ENCODE results near the gene PPARG. TPM values are rescaled to one million over a fixed set of nuclear protein-coding genes. Genes with fewer than 3 reads are reported as not detected.

Gene PPARG
- total and polyA plus RNA-seq, 2 of the 13 experiments (the other 11 are each of a cell fraction or from before 2014, with no cell fraction given), result 13.9 to 58.3 TPM

DNA sequence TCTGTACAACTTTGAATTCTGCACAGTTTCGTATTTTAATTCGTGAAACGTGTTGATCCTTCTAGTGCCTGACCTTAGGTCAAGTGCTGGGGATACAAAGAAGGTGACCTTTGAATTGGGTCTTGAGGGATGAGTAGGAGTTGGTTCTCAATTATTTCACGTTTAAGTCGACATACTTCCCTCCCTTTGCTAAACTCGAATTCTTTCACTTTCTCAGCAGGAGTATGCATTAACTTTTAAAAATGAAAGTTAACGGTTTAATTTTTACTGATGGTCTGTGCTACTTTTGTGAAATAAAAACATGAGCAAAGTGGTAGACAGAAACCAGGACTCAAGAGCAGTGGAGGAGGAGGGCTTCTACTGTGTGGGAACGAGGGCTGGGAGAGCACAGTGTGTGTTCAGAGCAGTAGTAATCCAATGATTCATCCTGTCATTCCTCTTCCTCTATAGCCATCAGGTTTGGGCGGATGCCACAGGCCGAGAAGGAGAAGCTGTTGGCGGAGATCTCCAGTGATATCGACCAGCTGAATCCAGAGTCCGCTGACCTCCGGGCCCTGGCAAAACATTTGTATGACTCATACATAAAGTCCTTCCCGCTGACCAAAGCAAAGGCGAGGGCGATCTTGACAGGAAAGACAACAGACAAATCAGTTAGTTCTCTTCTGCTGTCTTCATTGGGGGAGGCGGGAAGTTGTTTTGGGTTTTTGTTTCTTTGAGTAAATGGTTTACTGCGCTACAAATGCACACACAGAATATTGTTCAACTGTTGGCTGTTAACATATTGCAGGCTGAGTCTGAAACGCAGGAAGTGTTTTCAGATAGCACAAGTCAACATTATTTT is 116.8 kb downstream of the PPARG start (continued):
- TF ChIP-seq ZNF333 (CRISPR knock-in tag; IDR thresholded peaks at IDR 0.05; ENCODE audit: borderline replicate concordance) (no peak), SAP130 (CRISPR knock-in tag; IDR thresholded peaks at IDR 0.05; ENCODE audit: low read depth) (peak; percentile 86), KDM2A (CRISPR knock-in tag; IDR thresholded peaks at IDR 0.05; ENCODE audit: borderline replicate concordance, low read depth) (peak; percentile 72), ZNF160 (CRISPR knock-in tag; IDR thresholded peaks at IDR 0.05) (0 out of 2 replicates have a peak, but pooled peaks have one; percentile 28), ZKSCAN8 (CRISPR knock-in tag; IDR thresholded peaks at IDR 0.05; ENCODE audit: borderline replicate concordance) (peak; percentile 92), JUNB (CRISPR knock-in tag; IDR thresholded peaks at IDR 0.05; ENCODE audit: borderline replicate concordance) (peak; percentile 99), SMARCE1 (IDR thresholded peaks at IDR 0.05; ENCODE audit: borderline replicate concordance) (peak; percentile 75; the same call in 1 of the 2 replicates), KLF9 (CRISPR knock-in tag; IDR thresholded peaks at IDR 0.05; ENCODE audit: low read depth) (peak; percentile 61), SOX13 (IDR thresholded peaks at IDR 0.05) (peak; percentile 75), SOX13 (CRISPR knock-in tag; conservative IDR thresholded peaks at IDR 0.05 in 1 of 2, IDR thresholded peaks at IDR 0.05 in 1 of 2) (peak in 1 of 2 experiments; percentile 93; a peak in 2 of 4 replicates), POLR2AphosphoS2 (IDR thresholded peaks at IDR 0.05; ENCODE audit: low read depth, low read length) (no peak), ZNF230 (CRISPR knock-in tag; IDR thresholded peaks at IDR 0.05) (peak; percentile 84; the same call in 1 of the 2 replicates)
- TF ChIP-seq, protein P1, sequence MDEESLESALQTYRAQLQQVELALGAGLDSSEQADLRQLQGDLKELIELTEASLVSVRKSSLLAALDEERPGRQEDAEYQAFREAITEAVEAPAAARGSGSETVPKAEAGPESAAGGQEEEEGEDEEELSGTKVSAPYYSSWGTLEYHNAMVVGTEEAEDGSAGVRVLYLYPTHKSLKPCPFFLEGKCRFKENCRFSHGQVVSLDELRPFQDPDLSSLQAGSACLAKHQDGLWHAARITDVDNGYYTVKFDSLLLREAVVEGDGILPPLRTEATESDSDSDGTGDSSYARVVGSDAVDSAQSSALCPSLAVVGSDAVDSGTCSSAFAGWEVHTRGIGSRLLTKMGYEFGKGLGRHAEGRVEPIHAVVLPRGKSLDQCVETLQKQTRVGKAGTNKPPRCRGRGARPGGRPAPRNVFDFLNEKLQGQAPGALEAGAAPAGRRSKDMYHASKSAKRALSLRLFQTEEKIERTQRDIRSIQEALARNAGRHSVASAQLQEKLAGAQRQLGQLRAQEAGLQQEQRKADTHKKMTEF (CRISPR knock-in tag; IDR thresholded peaks at IDR 0.05), result peak; percentile 98
- TF ChIP-seq, protein P2, sequence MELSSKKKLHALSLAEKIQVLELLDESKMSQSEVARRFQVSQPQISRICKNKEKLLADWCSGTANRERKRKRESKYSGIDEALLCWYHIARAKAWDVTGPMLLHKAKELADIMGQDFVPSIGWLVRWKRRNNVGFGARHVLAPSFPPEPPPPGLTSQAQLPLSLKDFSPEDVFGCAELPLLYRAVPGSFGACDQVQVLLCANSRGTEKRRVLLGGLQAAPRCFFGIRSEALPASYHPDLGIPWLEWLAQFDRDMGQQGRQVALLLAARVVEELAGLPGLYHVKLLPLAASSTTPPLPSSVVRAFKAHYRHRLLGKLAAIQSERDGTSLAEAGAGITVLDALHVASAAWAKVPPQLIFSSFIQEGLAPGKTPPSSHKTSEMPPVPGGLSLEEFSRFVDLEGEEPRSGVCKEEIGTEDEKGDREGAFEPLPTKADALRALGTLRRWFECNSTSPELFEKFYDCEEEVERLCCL (CRISPR knock-in tag; IDR thresholded peaks at IDR 0.05; ENCODE audit: borderline replicate concordance), result peak; percentile 47; the same call in 1 of the 2 replicates
- TF ChIP-seq, protein P3, sequence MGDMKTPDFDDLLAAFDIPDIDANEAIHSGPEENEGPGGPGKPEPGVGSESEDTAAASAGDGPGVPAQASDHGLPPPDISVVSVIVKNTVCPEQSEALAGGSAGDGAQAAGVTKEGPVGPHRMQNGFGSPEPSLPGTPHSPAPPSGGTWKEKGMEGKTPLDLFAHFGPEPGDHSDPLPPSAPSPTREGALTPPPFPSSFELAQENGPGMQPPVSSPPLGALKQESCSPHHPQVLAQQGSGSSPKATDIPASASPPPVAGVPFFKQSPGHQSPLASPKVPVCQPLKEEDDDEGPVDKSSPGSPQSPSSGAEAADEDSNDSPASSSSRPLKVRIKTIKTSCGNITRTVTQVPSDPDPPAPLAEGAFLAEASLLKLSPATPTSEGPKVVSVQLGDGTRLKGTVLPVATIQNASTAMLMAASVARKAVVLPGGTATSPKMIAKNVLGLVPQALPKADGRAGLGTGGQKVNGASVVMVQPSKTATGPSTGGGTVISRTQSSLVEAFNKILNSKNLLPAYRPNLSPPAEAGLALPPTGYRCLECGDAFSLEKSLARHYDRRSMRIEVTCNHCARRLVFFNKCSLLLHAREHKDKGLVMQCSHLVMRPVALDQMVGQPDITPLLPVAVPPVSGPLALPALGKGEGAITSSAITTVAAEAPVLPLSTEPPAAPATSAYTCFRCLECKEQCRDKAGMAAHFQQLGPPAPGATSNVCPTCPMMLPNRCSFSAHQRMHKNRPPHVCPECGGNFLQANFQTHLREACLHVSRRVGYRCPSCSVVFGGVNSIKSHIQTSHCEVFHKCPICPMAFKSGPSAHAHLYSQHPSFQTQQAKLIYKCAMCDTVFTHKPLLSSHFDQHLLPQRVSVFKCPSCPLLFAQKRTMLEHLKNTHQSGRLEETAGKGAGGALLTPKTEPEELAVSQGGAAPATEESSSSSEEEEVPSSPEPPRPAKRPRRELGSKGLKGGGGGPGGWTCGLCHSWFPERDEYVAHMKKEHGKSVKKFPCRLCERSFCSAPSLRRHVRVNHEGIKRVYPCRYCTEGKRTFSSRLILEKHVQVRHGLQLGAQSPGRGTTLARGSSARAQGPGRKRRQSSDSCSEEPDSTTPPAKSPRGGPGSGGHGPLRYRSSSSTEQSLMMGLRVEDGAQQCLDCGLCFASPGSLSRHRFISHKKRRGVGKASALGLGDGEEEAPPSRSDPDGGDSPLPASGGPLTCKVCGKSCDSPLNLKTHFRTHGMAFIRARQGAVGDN (CRISPR knock-in tag; IDR thresholded peaks at IDR 0.05), result peak; percentile 63; the same call in 1 of the 2 replicates
- TF ChIP-seq, protein P4, sequence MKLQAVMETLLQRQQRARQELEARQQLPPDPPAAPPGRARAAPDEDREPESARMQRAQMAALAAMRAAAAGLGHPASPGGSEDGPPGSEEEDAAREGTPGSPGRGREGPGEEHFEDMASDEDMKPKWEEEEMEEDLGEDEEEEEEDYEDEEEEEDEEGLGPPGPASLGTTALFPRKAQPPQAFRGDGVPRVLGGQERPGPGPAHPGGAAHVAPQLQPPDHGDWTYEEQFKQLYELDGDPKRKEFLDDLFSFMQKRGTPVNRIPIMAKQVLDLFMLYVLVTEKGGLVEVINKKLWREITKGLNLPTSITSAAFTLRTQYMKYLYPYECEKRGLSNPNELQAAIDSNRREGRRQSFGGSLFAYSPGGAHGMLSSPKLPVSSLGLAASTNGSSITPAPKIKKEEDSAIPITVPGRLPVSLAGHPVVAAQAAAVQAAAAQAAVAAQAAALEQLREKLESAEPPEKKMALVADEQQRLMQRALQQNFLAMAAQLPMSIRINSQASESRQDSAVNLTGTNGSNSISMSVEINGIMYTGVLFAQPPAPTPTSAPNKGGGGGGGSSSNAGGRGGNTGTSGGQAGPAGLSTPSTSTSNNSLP (IDR thresholded peaks at IDR 0.05; ENCODE audit: low read depth, low read length), result peak; percentile 96
- TF ChIP-seq, protein P5, sequence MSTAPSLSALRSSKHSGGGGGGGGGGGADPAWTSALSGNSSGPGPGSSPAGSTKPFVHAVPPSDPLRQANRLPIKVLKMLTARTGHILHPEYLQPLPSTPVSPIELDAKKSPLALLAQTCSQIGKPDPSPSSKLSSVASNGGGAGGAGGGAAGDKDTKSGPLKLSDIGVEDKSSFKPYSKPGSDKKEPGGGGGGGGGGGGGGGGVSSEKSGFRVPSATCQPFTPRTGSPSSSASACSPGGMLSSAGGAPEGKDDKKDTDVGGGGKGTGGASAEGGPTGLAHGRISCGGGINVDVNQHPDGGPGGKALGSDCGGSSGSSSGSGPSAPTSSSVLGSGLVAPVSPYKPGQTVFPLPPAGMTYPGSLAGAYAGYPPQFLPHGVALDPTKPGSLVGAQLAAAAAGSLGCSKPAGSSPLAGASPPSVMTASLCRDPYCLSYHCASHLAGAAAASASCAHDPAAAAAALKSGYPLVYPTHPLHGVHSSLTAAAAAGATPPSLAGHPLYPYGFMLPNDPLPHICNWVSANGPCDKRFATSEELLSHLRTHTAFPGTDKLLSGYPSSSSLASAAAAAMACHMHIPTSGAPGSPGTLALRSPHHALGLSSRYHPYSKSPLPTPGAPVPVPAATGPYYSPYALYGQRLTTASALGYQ (CRISPR knock-in tag; IDR thresholded peaks at IDR 0.05), result peak; percentile 88; the same call in 1 of the 2 replicates

Data from HepG2 (cell line).